Left lung (tissue), 10 donors: ENCODE results near the gene MRGPRX3. TPM values are rescaled to one million over a fixed set of nuclear protein-coding genes. Genes with fewer than 3 reads are reported as not detected.

ENCODE experiments used
- ATAC-seq: fragments of 200-7000 bp; cut with Tn5 transposase; one replicate; pipeline ENCODE4 v1.9.1; 2020; ENCODE audit warnings: moderate library complexity
- DNase-seq, 4 donors: peaks; one replicate each; pipeline ENCODE4 v3.0.0-alpha.2; 2013 to 2020
- H3K27ac ChIP-seq, 2 donors: fragments of 200-600 bp; sonication (generic) in 1 of 2; one replicate each; pipeline versions ENCODE4 v1.5.0 to v1.8.0; 2020 to 2021
- H3K27me3 ChIP-seq, 2 donors: fragments of 200-600 bp; sonication (generic) in 1 of 2; one replicate each; pipeline versions ENCODE4 v1.5.0 to v1.8.0; 2020 to 2021
- H3K36me3 ChIP-seq, 2 donors: fragments of 200-600 bp; sonication (generic) in 1 of 2; one replicate each; pipeline versions ENCODE4 v1.5.0 to v1.8.0; 2020 to 2021
- H3K4me1 ChIP-seq, 2 donors: fragments of 200-600 bp; one replicate each; pipeline ENCODE4 v1.8.0; 2021
- H3K4me3 ChIP-seq, 2 donors: fragments of 200-600 bp; sonication (generic) in 1 of 2; one replicate each; pipeline versions ENCODE4 v1.5.0 to v1.8.0; 2020 to 2021; ENCODE audit warnings: mild to moderate bottlenecking in 1 of 2
- H3K9me3 ChIP-seq, 2 donors: fragments of 200-600 bp; sonication (generic) in 1 of 2; one replicate each; pipeline versions ENCODE4 v1.5.0 to v1.8.0; 2020 to 2021
- CTCF ChIP-seq, 2 donors: fragments of 200-600 bp; sonication (generic) in 1 of 2; IDR thresholded peaks; one replicate each; pipeline versions ENCODE4 v1.5.0 to v1.8.0; 2021; ENCODE audit warnings: antibody characterized with exemption in 2 of 2
- intact Hi-C, 2 donors: fragments of 100-400 bp; cut with DNase I; formaldehyde crosslinking; loops; one replicate each; pipeline versions ENCODE4 v1.11.2 to v1.14.2; 2022
- polyA plus RNA-seq, 6 donors: library from polyadenylated mRNA; unstranded; fragments of 120-200 nt; gene quantifications; one replicate each; pipeline ENCODE4 v1.2.1, GENCODE V29; 2013; ENCODE audit not compliant: insufficient read length in 6 of 6
- total RNA-seq, 2 donors: library from RNA; stranded (reverse); fragmentation: NEBNext Ultra II Directional; extraction: Animal tissue kit (Norgen Biotek cat#: 25700); gene quantifications; one replicate each; pipeline ENCODE4 v1.2.1, GENCODE V29; 2021
- donor health status: DM: no; HTN: yes; CAD: no.
- donor health status: DM: no; HTN: no; CAD: no.

MRGPRX3 gene
- total and polyA plus RNA-seq, 8 donors: 0.15 to 0.21 TPM; not detected in 6

- H3K4me3 ChIP-seq: no peak overlapping the region
- TF ChIP-seq CTCF (IDR thresholded peaks at IDR 0.05): no peak
- no peaks in the 10 kb centered on the region for H3K4me1 ChIP-seq
- intact Hi-C loops: no loop called here
- no peaks in the 10 kb centered on the region for H3K36me3 ChIP-seq
- no peak overlapping the region for H3K27ac ChIP-seq
- H3K27me3 ChIP-seq: peaks cover 0 to 20% of the 10 kb centered on the region in 2 donors
- no peak for DNase-seq
- ATAC-seq: peak; percentile 86
- H3K9me3 ChIP-seq: no peaks in the 10 kb centered on the region
These were observed 19.2 kb downstream of the MRGPRX3 start for GRCh38 chr11:18151581-18151980.

GRCh38 chr11:18168372-18168771 lies 36.0 kb downstream of the MRGPRX3 start:
- no peak for TF ChIP-seq CTCF (IDR thresholded peaks at IDR 0.05)
- H3K27me3 ChIP-seq: peaks cover 0 to under 1% of the 10 kb centered on the region in 2 donors
- ATAC-seq: no peak

GRCh38 chr11:18171377-18172000 lies 39.1 kb downstream of the MRGPRX3 start:
- intact Hi-C loops: no loop called here
- no peak overlapping the region for H3K27ac ChIP-seq
- peak; percentile 43 for ATAC-seq

More at GRCh38 chr11:18168372-18168771, 36.0 kb downstream of the MRGPRX3 start:
- H3K4me1 ChIP-seq: no peaks in the 10 kb centered on the region
- no peak overlapping the region for H3K4me3 ChIP-seq
- no peaks in the 10 kb centered on the region for H3K9me3 ChIP-seq
- H3K27ac ChIP-seq: no peak overlapping the region
- H3K36me3 ChIP-seq: no peaks in the 10 kb centered on the region
- no peak for DNase-seq
- intact Hi-C loops: no loop called here

GRCh38 chr11:18172666-18173065 lies 40.3 kb downstream of the MRGPRX3 start, which contains the start of gene MRGPRX4:
MRGPRX4 (plus strand) TSS chr11:18172837; CDS start chr11:18173257, 420 bp downstream.
- no peak for DNase-seq
- H3K9me3 ChIP-seq: no peaks in the 10 kb centered on the region
- H3K27me3 ChIP-seq: peaks cover 0 to 20% of the 10 kb centered on the region in 2 donors
- intact Hi-C loops: no loop called here
- H3K4me3 ChIP-seq: no peak within 1 kb of the TSS
- H3K27ac ChIP-seq: no peak within 1 kb of the TSS
- TF ChIP-seq CTCF (IDR thresholded peaks at IDR 0.05): no peak
- no peaks in the 10 kb centered on the region for H3K4me1 ChIP-seq
- no peaks in the 10 kb centered on the region for H3K36me3 ChIP-seq
- ATAC-seq: no peak

More at GRCh38 chr11:18171377-18172000, 39.1 kb downstream of the MRGPRX3 start:
- H3K27me3 ChIP-seq: peaks cover 0 to 20% of the 10 kb centered on the region in 2 donors
- no peaks in the 10 kb centered on the region for H3K36me3 ChIP-seq
- DNase-seq: peak in 1 of 4 donors; percentile 6
- no peaks in the 10 kb centered on the region for H3K9me3 ChIP-seq
- H3K4me1 ChIP-seq: no peaks in the 10 kb centered on the region
- H3K4me3 ChIP-seq: no peak overlapping the region
- peak in 1 of 2 donors; percentile 15 for TF ChIP-seq CTCF (IDR thresholded peaks at IDR 0.05)

GRCh38 chr11:18173225-18173866 lies 41.0 kb downstream of the MRGPRX3 start:
- Histone ChIP-seq H3K9me3 (no peaks in the 10 kb centered on the region), H3K36me3 (no peaks in the 10 kb centered on the region), H3K4me1 (no peaks in the 10 kb centered on the region), H3K4me3 (no peak overlapping the region), H3K27me3 (peaks cover 0 to 20% of the 10 kb centered on the region in 2 donors), H3K27ac (no peak overlapping the region)
- DNase-seq (no peak), ATAC-seq (no peak)
- intact Hi-C loops: no loop called here
- TF ChIP-seq CTCF (IDR thresholded peaks at IDR 0.05): no peak
